Measurements from ENCODE around the gene CFAP70. TPM values are rescaled to one million over a fixed set of nuclear protein-coding genes. Genes with fewer than 3 reads are reported as not detected.

CFAP70 gene
- total RNA-seq, 1 experiment from 2014 or later = 0.73 TPM

DNA sequence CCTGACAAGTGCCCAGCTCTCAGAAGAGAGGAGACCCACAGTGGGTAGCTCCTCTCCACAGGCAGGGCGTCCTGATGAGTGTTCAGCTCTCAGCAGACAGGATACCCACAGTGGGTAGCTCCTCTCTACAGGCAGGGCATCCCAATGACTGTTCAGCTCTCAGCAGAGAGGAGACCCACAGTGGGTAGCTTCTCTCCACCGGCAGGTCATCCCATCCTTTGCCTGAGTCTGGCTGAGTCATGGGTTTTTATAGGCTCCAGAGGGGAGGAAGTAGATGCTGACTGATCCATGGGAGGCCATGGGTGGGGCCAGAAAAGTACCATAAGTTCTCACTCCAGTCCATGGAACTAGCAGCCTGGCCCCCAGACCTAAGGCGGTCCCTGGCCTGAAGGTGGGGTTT, 18.5 kb downstream of the CFAP70 start:
- DNase-seq (peak; percentile 89), ATAC-seq (peak; percentile 70)
- no peak overlapping the region for H3K9ac ChIP-seq (ENCODE audit: low read length)
- no peaks in the 10 kb centered on the region for H3K36me3 ChIP-seq (ENCODE audit: low read depth, low read length)
- POLR2A ChIA-PET (ENCODE audit: unreplicated experiment) = no interaction called here
- no peaks in the 10 kb centered on the region for H3K79me2 ChIP-seq (ENCODE audit: low read length)
- CTCF ChIA-PET = no interaction called here
- no peaks in the 10 kb centered on the region for H4K20me1 ChIP-seq (ENCODE audit: low read length)
- peaks cover 3% of the 10 kb centered on the region; the same call in 1 of the 2 replicates for H3K9me3 ChIP-seq (ENCODE audit: low read length)
- H3F3A ChIP-seq (ENCODE audit: low read length, unreplicated experiment) = no peaks in the 10 kb centered on the region
- H3K27me3 ChIP-seq (ENCODE audit: low read length) = no peaks in the 10 kb centered on the region
- TF ChIP-seq EZH2phosphoT487 (IDR thresholded peaks at IDR 0.05; ENCODE audit: borderline replicate concordance, low read length) = no peak
- TF ChIP-seq, protein P1, sequence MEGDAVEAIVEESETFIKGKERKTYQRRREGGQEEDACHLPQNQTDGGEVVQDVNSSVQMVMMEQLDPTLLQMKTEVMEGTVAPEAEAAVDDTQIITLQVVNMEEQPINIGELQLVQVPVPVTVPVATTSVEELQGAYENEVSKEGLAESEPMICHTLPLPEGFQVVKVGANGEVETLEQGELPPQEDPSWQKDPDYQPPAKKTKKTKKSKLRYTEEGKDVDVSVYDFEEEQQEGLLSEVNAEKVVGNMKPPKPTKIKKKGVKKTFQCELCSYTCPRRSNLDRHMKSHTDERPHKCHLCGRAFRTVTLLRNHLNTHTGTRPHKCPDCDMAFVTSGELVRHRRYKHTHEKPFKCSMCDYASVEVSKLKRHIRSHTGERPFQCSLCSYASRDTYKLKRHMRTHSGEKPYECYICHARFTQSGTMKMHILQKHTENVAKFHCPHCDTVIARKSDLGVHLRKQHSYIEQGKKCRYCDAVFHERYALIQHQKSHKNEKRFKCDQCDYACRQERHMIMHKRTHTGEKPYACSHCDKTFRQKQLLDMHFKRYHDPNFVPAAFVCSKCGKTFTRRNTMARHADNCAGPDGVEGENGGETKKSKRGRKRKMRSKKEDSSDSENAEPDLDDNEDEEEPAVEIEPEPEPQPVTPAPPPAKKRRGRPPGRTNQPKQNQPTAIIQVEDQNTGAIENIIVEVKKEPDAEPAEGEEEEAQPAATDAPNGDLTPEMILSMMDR (conservative IDR thresholded peaks at IDR 0.05; ENCODE audit: low read depth, low read length) = no peak
- no peak for TF ChIP-seq EZH2 (IDR thresholded peaks at IDR 0.05; ENCODE audit: low read length, unreplicated experiment)
- H3K4me3 ChIP-seq (ENCODE audit: low read length) = no peak overlapping the region
- H3K4me1 ChIP-seq (ENCODE audit: insufficient read depth, low read length) = peaks cover 18% of the 10 kb centered on the region
- H3K4me2 ChIP-seq (ENCODE audit: low read length) = no peak overlapping the region
- H2AFZ ChIP-seq (ENCODE audit: low read length) = no peak overlapping the region
- intact Hi-C loops (cut with micrococcal nuclease) = no loop called here
- BruUV-seq (replicated peaks) = no TSS peak
- no peaks in the 10 kb centered on the region for H3K9me2 ChIP-seq (replicated peaks; ENCODE audit: low read length)
- H3K27ac ChIP-seq (ENCODE audit: low read length) = no peak overlapping the region

DNA sequence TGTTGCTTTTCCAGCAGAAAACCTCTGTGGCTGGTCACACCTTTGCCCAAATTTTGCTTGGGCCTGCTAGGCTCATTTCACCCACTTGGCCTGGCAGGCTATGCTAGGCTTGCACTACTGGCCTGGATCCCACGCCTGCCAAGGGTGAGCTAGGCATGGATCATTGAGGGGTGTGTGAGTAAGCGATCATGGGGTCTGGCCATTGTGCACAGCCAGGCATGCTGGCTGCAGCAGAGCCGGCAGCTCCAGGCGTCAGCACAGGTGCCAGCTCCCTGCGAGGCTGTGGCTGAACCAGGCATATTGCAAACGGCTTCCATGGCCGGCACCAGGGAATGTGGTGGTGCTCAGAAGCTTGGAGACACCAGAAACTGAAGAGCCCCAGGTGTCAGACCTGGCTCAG, 19.2 kb downstream of the CFAP70 start:
- CTCF ChIA-PET = no interaction called here
- H3K27me3 ChIP-seq (ENCODE audit: low read length) = no peaks in the 10 kb centered on the region
- no peaks in the 10 kb centered on the region for H3F3A ChIP-seq (ENCODE audit: low read length, unreplicated experiment)
- H2AFZ ChIP-seq (ENCODE audit: low read length) = no peak overlapping the region
- H3K36me3 ChIP-seq (ENCODE audit: low read depth, low read length) = no peaks in the 10 kb centered on the region
- H3K4me3 ChIP-seq (ENCODE audit: low read length) = no peak overlapping the region
- TF ChIP-seq, protein P1 (conservative IDR thresholded peaks at IDR 0.05; ENCODE audit: low read depth, low read length) = no peak
- no peak for TF ChIP-seq EZH2 (IDR thresholded peaks at IDR 0.05; ENCODE audit: low read length, unreplicated experiment)
- TF ChIP-seq EZH2phosphoT487 (IDR thresholded peaks at IDR 0.05; ENCODE audit: borderline replicate concordance, low read length) = no peak
- DNase-seq (peak; percentile 77), ATAC-seq (peak; percentile 59)
- no peak overlapping the region for H3K9ac ChIP-seq (ENCODE audit: low read length)
- intact Hi-C loops (cut with micrococcal nuclease) = no loop called here
- no peaks in the 10 kb centered on the region for H3K79me2 ChIP-seq (ENCODE audit: low read length)
- peaks cover 18% of the 10 kb centered on the region for H3K4me1 ChIP-seq (ENCODE audit: insufficient read depth, low read length)
- H3K9me3 ChIP-seq (ENCODE audit: low read length) = peaks cover 3% of the 10 kb centered on the region; the same call in 1 of the 2 replicates
- POLR2A ChIA-PET (ENCODE audit: unreplicated experiment) = no interaction called here
- H3K4me2 ChIP-seq (ENCODE audit: low read length) = peak overlapping the region; percentile 2
- no peaks in the 10 kb centered on the region for H3K9me2 ChIP-seq (replicated peaks; ENCODE audit: low read length)
- no TSS peak for BruUV-seq (replicated peaks)
- no peaks in the 10 kb centered on the region for H4K20me1 ChIP-seq (ENCODE audit: low read length)
- H3K27ac ChIP-seq (ENCODE audit: low read length) = peak overlapping the region; percentile 15

DNA sequence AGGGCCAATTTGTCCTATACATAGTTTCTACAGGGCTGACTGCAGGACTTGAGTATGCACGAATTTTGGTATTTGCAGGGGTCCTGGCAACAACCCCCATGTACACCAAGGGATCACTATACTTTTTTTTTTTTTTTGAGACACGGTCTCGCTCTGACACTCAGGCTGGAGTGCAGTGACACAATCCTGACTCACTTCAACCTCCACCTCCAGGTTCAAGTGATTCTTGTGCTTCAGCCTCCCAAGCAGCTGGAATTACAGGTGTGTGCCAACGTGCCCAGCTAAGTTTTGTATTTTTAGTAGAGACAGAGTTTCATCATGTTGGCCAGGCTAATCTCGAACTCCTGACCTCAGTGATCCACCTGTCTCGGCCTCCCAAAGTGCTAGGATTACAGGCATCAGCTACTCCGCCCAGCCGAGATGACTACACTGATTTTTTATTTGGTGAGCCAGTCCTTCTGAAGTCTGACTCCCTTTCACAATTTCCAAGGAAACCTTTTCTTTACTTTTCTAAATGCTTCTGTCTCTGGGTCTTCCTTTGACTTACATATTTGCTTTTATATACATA, 19.8 kb downstream of the CFAP70 start:
- ChIA-PET CTCF (no interaction called here), POLR2A (ENCODE audit: unreplicated experiment) (no interaction called here)
- Histone ChIP-seq H3K9me3 (ENCODE audit: low read length) (peaks cover 3% of the 10 kb centered on the region; the same call in 1 of the 2 replicates), H3K9ac (ENCODE audit: low read length) (no peak overlapping the region), H3K9me2 (replicated peaks; ENCODE audit: low read length) (no peaks in the 10 kb centered on the region), H3K4me1 (ENCODE audit: insufficient read depth, low read length) (peaks cover 18% of the 10 kb centered on the region), H4K20me1 (ENCODE audit: low read length) (no peaks in the 10 kb centered on the region), H3K27ac (ENCODE audit: low read length) (peak overlapping the region; percentile 15), H3K4me2 (ENCODE audit: low read length) (peak overlapping the region; percentile 2), H3F3A (ENCODE audit: low read length, unreplicated experiment) (no peaks in the 10 kb centered on the region), H3K4me3 (ENCODE audit: low read length) (no peak overlapping the region), H3K79me2 (ENCODE audit: low read length) (no peaks in the 10 kb centered on the region), H3K36me3 (ENCODE audit: low read depth, low read length) (no peaks in the 10 kb centered on the region), H2AFZ (ENCODE audit: low read length) (no peak overlapping the region), H3K27me3 (ENCODE audit: low read length) (peaks cover 4% of the 10 kb centered on the region)
- ATAC-seq = peak; percentile 66
- peak; percentile 95 for DNase-seq
- intact Hi-C loops (cut with micrococcal nuclease) = no loop called here
- BruUV-seq (replicated peaks) = no TSS peak
- TF ChIP-seq, protein P1 (conservative IDR thresholded peaks at IDR 0.05; ENCODE audit: low read depth, low read length) = no peak
- TF ChIP-seq EZH2 (IDR thresholded peaks at IDR 0.05; ENCODE audit: low read length, unreplicated experiment) (no peak), EZH2phosphoT487 (IDR thresholded peaks at IDR 0.05; ENCODE audit: borderline replicate concordance, low read length) (no peak)
